ENCODE data around the gene COBL.

Gene COBL

DNA sequence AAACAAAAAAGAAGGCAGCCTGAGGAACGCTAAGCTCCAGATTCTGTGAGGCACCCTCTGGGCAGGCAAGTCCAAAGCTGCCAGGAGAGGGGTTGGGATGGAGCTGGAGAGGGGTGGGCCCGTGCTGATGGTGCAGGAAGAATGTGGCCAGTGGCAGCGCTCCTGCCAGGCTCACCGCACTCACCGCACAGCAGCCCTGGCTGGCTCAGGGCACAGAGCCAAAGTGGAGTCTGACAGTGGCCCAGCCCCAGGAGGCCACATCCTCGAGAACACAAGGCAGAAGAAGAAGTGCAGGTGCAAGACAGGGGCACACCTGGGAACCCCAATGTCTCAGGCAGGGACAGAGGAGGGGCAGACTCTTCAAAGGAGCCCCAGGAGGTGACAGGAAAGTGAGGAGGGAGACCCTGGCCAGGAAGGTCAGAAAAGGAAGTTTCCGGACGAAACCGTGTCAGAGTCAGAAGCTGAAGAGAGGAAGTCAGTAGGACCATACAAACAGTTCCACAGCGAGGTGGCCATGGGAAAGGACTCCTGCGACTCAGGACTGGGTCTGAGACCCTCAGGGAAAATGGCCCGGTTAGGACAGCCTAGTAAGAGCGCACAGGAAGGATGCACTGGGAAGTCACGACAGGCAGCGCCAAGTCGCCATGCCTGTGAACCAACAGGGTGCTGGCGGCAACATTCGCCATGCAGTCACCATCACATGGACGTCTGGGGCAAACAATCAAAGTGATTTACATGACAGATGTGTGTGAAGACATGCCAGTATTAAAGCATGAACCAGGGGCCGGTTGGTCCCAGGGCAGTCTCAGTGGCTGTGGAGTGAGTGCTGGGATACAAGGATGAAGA is 54.4 kb downstream of the COBL start:
- FAIRE-seq, result no peak
- no peak for DNase-seq (ENCODE audit: insufficient read length, low spot score)
- TF ChIP-seq POU2F2 (IDR thresholded peaks at IDR 0.05; ENCODE audit: low read depth, low read length) (no peak), SPI1 (IDR thresholded peaks at IDR 0.05; ENCODE audit: low read depth, low read length) (no peak)

- FAIRE-seq, result no peak
Observed at GRCh38 chr7:51261117-51261835, 55.3 kb downstream of the COBL start.

GRCh38 chr7:51260516-51260915 is 56.1 kb downstream of the COBL start:
- FAIRE-seq (no peak), DNase-seq (ENCODE audit: insufficient read length, low spot score) (no peak)
- TF ChIP-seq POLR2AphosphoS5 (IDR thresholded peaks at IDR 0.05; ENCODE audit: low read depth, low read length) (no peak), TAF1 (IDR thresholded peaks at IDR 0.05; ENCODE audit: low read depth, low read length) (no peak), SPI1 (IDR thresholded peaks at IDR 0.05; ENCODE audit: low read depth, low read length) (no peak), POLR2A (IDR thresholded peaks at IDR 0.05; ENCODE audit: low read depth, low read length) (no peak), PAX5 (IDR thresholded peaks at IDR 0.05; ENCODE audit: insufficient read depth, low read length, severe bottlenecking) (no peak), POU2F2 (IDR thresholded peaks at IDR 0.05; ENCODE audit: low read depth, low read length) (no peak)

More at GRCh38 chr7:51261117-51261835, 55.3 kb downstream of the COBL start:
- DNase-seq (ENCODE audit: insufficient read length, low spot score), result no peak
- TF ChIP-seq POU2F2 (IDR thresholded peaks at IDR 0.05; ENCODE audit: low read depth, low read length) (no peak), SPI1 (IDR thresholded peaks at IDR 0.05; ENCODE audit: low read depth, low read length) (no peak)

DNA sequence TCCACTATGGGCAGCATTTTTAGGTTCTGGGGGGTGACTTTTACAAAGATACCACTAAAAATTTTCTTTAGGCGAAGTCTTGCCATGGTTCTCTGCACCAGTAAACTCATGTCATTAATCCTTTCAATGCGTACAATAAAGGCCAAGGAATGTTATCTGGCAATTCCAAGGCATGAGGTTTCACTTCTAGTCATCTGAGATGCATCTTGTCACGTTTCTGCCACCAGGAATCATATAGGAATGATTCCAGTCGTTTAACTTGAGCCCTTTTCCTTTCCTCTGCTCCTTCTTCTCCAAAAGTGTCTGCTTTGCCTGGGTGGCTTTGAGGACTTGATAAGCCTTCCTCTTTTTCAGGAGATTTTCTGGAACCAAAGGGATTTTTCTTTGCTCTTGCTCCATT is 56.8 kb downstream of the COBL start:
- FAIRE-seq, result no peak
- DNase-seq (ENCODE audit: insufficient read length, low spot score), result no peak
- TF ChIP-seq TAF1 (IDR thresholded peaks at IDR 0.05; ENCODE audit: low read depth, low read length), result no peak
- TF ChIP-seq POU2F2 (IDR thresholded peaks at IDR 0.05; ENCODE audit: low read depth, low read length), result no peak
- no peak for TF ChIP-seq SPI1 (IDR thresholded peaks at IDR 0.05; ENCODE audit: low read depth, low read length)
- TF ChIP-seq POLR2AphosphoS5 (IDR thresholded peaks at IDR 0.05; ENCODE audit: low read depth, low read length), result no peak
- no peak for TF ChIP-seq PAX5 (IDR thresholded peaks at IDR 0.05; ENCODE audit: insufficient read depth, low read length, severe bottlenecking)

GRCh38 chr7:51256916-51257315 is 59.7 kb downstream of the COBL start:
- TF ChIP-seq TAF1 (IDR thresholded peaks at IDR 0.05; ENCODE audit: low read depth, low read length) (no peak), SPI1 (IDR thresholded peaks at IDR 0.05; ENCODE audit: low read depth, low read length) (no peak), POLR2A (IDR thresholded peaks at IDR 0.05; ENCODE audit: low read depth, low read length) (no peak), PAX5 (IDR thresholded peaks at IDR 0.05; ENCODE audit: insufficient read depth, low read length, severe bottlenecking) (no peak), POU2F2 (IDR thresholded peaks at IDR 0.05; ENCODE audit: low read depth, low read length) (no peak), POLR2AphosphoS5 (IDR thresholded peaks at IDR 0.05; ENCODE audit: low read depth, low read length) (no peak)
- DNase-seq (ENCODE audit: insufficient read length, low spot score), result no peak
- FAIRE-seq, result no peak

DNA sequence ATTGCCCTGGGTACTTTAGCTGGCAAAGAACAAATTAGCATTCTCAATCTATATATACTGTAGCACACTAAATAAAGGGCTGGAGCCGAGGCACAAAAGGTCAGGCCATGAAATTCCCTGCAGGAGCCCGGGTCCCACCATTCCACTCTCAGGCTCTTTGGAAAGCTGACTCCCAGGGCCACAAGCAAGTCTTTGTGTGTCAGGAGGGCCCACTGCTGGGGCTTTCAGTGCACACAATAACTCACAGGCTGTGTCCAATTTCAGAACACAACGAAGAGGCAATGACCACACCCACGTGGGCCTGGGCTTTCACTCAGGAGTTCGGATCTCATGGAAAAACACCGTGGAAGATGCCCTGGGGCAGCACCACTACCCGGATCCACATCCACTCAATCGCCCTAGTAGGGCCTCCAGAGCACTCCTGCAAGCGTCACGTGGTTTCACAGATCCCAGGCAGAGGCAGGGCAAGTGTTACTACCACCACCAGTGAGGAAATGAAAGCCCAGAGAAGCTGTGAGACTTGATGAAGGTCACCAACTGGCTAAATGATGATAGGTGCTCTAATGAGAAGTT is 60.3 kb downstream of the COBL start:
- FAIRE-seq (no peak), DNase-seq (ENCODE audit: insufficient read length, low spot score) (no peak)
- TF ChIP-seq POU2F2 (IDR thresholded peaks at IDR 0.05; ENCODE audit: low read depth, low read length), result no peak
- no peak for TF ChIP-seq POLR2A (IDR thresholded peaks at IDR 0.05; ENCODE audit: low read depth, low read length)
- TF ChIP-seq SPI1 (IDR thresholded peaks at IDR 0.05; ENCODE audit: low read depth, low read length), result no peak
- no peak for TF ChIP-seq TAF1 (IDR thresholded peaks at IDR 0.05; ENCODE audit: low read depth, low read length)
- no peak for TF ChIP-seq POLR2AphosphoS5 (IDR thresholded peaks at IDR 0.05; ENCODE audit: low read depth, low read length)
- no peak for TF ChIP-seq PAX5 (IDR thresholded peaks at IDR 0.05; ENCODE audit: insufficient read depth, low read length, severe bottlenecking)

DNA sequence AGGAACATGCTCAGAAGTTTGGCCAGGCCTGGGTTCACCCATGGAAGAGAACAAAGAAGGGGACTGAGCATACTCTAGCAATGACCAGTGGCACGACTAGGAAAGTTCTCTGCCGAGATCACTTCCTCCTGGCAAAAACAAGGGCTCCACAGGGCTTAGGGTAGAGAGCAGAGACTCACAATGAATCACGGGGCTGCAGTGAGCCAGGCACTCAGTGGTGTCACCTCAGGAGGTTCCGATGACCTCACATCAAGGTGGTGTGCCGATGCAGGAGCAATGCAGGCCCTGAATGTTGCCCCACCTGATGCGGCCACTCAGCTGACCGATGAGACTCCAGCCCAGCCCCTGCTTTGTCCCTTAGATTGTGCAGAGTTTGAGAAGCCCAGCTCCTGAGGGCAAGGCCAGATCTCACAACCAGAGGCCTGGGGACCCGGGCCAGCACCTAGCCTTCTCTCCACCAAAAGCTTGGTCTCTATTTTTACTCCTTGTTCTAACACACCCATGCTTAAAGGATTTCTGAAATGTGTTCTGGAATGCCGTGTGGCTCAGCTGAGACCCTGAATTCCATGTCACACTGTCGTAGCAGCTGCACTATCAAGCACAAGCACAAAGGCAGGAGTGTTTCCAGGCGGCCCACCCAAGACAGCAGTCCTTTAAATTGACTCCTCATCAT is 60.9 kb downstream of the COBL start:
- TF ChIP-seq SPI1 (IDR thresholded peaks at IDR 0.05; ENCODE audit: low read depth, low read length) (no peak), TAF1 (IDR thresholded peaks at IDR 0.05; ENCODE audit: low read depth, low read length) (no peak), POLR2AphosphoS5 (IDR thresholded peaks at IDR 0.05; ENCODE audit: low read depth, low read length) (no peak), PAX5 (IDR thresholded peaks at IDR 0.05; ENCODE audit: insufficient read depth, low read length, severe bottlenecking) (no peak), POLR2A (IDR thresholded peaks at IDR 0.05; ENCODE audit: low read depth, low read length) (no peak), POU2F2 (IDR thresholded peaks at IDR 0.05; ENCODE audit: low read depth, low read length) (no peak)
- FAIRE-seq, result no peak
- no peak for DNase-seq (ENCODE audit: insufficient read length, low spot score)

GRCh38 chr7:51255036-51255435 is 61.6 kb downstream of the COBL start:
- FAIRE-seq (no peak), DNase-seq (ENCODE audit: insufficient read length, low spot score) (no peak)
- TF ChIP-seq TAF1 (IDR thresholded peaks at IDR 0.05; ENCODE audit: low read depth, low read length) (no peak), POU2F2 (IDR thresholded peaks at IDR 0.05; ENCODE audit: low read depth, low read length) (no peak), PAX5 (IDR thresholded peaks at IDR 0.05; ENCODE audit: insufficient read depth, low read length, severe bottlenecking) (no peak), POLR2AphosphoS5 (IDR thresholded peaks at IDR 0.05; ENCODE audit: low read depth, low read length) (no peak), SPI1 (IDR thresholded peaks at IDR 0.05; ENCODE audit: low read depth, low read length) (peak; percentile 40; the same call in 1 of the 2 replicates), POLR2A (IDR thresholded peaks at IDR 0.05; ENCODE audit: low read depth, low read length) (no peak)

DNA sequence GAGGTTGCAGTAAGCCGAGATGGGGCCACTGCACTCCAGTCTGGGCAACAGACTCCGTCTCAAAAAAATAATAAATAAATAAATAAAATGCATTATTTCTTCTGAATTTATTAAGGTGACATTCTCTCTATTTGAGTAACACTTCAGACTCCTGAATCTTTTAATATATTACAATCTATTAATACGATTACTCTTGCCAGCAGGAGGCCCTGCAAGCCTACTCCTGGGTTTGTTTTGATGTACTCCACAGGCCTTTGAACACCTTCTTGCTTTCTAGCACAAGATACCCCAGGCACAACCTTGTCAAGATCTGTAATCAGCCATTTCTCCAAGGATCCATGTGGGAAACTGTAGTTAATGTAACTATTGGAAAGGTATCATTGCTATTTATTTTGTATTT is 63.5 kb downstream of the COBL start:
- TF ChIP-seq POU2F2 (IDR thresholded peaks at IDR 0.05; ENCODE audit: low read depth, low read length) (no peak), PAX5 (IDR thresholded peaks at IDR 0.05; ENCODE audit: insufficient read depth, low read length, severe bottlenecking) (no peak), SPI1 (IDR thresholded peaks at IDR 0.05; ENCODE audit: low read depth, low read length) (no peak), POLR2A (IDR thresholded peaks at IDR 0.05; ENCODE audit: low read depth, low read length) (no peak), POLR2AphosphoS5 (IDR thresholded peaks at IDR 0.05; ENCODE audit: low read depth, low read length) (no peak), TAF1 (IDR thresholded peaks at IDR 0.05; ENCODE audit: low read depth, low read length) (no peak)
- DNase-seq (ENCODE audit: insufficient read length, low spot score), result no peak
- FAIRE-seq, result no peak
